HG03469 (cell line): ENCODE data around the gene ADCK2.
"Not testable (repeated sequence)": the region's sequence is repeated elsewhere in the genome, so short reads cannot be mapped to it uniquely, and the experiment has no call there.

ENCODE experiments used
- ATAC-seq: cut with Tn5 transposase; IDR thresholded peaks from one replicate; pipeline ENCODE4 v1.9.1; 2021; ENCODE audit warnings: mild to moderate bottlenecking, moderate library complexity, moderate number of reproducible peaks; ENCODE audit not compliant: unreplicated experiment

ADCK2 gene

DNA sequence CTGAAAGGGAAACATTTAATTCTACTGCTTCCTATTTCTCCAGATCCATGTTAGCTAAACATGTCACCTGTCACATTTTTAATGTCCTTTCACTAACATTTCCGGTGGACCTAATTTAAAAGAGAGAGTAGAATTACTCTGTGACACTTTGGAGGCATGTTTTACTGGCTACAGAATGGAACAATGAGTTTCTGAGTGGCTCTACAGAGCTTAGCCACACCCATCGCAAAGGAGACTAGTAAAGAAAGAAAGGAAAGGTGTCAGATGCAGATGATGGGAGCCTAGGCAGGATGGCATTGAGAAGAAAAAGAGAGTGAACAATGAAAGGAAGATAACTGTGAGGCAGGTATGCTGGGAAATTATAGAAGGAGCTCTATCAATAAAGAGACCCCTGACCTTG lies 59.7 kb downstream of the ADCK2 start:
- ATAC-seq: no peak

DNA sequence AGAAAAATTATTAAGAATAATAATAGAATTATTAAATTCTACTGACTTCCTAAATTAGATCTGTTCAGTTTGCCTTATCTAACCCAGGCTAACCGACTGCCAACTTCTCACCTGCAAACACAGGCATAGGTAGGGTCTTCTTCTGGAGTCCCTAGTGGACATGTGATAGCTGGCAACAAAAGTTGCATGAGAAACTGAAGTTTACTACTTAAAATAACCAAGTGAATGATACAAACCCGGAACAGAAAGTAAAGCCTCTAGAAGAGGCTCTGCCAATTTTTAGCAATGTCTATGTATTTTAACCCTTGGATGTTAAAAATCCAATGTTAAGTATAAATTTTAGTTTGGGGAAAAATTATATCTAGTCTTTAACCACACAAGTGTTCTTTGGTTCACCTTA lies 61.4 kb downstream of the ADCK2 start:
- ATAC-seq: no peak

DNA sequence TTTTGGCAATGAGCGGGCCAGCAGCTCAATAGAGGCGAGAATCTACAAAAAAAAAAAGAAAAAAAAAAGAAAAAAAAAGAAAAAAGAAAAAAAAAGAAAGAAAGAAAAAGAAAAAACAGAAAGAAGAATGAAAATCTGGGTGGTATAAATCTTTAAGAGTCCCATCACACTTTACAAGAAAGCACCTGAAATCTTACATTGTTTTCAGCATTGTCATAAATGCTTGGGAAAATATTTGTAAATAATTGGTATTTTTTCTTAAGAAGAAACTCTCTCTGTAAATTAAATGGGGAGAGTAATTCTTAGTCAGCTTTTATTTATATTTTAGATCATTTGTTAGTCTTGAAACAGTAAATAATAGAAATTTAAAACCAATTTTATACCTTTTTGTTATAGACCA lies 62.0 kb downstream of the ADCK2 start:
- no peak for ATAC-seq

DNA sequence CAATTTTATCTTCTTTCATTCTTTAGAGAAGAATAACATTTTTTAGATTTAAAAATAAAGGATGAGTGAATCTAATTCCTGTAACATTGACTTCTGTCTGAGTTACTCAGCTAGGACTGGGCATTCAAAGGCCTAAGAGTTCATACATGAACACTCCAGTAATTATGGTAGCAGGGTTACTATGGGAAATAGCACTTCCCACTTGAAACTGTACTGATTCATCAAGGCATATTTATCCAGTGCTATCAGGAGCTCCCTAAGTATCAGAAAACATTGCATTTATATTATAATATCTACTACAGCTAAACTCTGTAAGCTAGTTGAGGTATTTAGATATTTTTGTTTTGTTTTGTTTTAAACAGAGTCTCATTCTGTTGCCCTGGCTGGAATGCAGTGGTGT lies 65.5 kb downstream of the ADCK2 start:
- no peak for ATAC-seq

DNA sequence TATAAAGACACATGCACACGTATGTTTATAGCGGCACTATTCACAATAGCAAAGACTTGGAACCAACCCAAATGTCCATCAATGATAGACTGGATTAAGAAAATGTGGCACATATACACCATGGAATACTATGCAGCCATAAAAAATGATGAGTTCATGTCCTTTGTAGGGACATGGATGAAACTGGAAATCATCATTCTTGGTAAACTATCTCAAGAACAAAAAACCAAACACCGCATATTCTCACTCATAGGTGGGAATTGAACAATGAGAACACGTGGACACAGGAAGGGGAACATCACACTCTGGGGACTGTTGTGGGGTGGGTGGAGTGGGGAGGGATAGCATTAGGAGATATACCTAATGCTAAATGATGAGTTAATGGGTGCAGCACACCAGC lies 70.5 kb downstream of the ADCK2 start:
- not testable (repeated sequence) for ATAC-seq

DNA sequence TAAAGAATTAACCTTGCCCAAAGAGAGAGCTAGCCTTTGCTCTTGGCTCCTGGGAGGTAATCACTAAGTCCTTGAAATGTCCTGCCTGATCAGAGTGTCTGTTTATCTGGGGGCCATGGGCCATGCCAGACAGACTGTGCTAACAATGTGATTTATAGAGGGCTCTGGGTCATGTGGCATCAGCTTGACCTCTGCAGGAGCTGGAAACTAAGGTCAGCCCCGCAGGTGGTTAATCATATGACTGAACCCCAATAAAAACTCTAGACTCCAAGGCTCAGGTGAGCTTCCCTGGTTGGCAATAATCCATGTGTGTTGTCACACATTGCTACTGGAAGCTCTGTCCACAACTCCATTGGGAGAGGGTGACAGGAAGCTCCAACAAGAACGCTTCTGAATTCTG lies 71.3 kb downstream of the ADCK2 start:
- ATAC-seq: no peak
